ENCODE measurements around the gene COL1A1.
A peak's percentile ranks its signal among the peaks of the same experiment; 100 is the strongest.

COL1A1 gene

GRCh38 chr17:50141026-50141744, 60.2 kb downstream of the COL1A1 start:
- DNase-seq (ENCODE audit: low spot score), result no peak

- peak; percentile 85 for DNase-seq (ENCODE audit: low spot score)
These were observed 61.2 kb downstream of the COL1A1 start for GRCh38 chr17:50139950-50140885.

DNA sequence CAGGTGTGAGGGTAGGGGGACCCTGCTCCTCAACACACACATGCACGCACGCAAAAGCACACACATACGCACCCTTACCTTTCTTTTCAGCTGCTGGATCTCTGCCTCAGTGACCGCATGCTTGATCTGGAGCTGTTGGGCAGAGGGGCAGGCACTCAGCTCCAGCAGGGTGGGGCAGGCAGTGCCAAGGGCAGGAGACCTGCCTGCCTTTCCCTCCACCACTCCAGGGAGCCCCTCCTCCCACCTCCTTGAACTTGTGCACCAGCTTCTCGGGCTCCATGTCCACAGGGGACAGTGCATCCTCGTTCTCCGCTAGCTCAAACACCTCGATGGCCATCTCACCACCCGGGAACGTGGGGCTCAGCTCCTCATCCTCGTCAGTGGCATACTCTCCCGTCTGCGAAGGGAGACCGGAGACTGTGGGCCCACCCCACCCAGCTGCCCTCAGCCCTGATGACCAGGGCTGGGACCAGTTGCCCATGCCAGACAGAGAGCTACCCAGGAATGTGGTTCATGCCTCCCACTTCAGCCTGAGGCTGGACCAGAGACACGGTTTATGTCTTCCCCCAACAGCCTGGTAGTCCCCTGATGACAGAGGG, 62.1 kb downstream of the COL1A1 start:
- no peak for DNase-seq (ENCODE audit: low spot score)

DNA sequence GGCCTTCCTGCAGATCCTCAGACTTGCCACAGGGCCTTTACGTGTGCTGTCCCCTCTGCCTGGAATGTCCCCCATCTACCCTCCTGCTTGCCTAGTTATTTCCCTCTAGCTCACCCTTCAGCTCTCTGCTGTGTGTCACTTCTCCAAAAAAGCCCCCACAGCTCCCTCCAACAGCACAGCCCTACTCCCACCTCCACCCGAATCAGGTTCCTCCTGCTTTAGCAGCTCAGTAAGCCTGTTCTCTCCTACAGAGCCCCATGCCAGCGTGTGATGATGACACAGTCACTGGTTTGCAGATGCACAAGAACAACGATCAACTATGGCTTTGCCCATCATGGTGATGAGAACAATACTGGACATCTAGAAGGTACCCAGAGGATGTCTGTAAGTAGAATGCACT, 64.4 kb downstream of the COL1A1 start:
- no peak for DNase-seq (ENCODE audit: low spot score)

DNA sequence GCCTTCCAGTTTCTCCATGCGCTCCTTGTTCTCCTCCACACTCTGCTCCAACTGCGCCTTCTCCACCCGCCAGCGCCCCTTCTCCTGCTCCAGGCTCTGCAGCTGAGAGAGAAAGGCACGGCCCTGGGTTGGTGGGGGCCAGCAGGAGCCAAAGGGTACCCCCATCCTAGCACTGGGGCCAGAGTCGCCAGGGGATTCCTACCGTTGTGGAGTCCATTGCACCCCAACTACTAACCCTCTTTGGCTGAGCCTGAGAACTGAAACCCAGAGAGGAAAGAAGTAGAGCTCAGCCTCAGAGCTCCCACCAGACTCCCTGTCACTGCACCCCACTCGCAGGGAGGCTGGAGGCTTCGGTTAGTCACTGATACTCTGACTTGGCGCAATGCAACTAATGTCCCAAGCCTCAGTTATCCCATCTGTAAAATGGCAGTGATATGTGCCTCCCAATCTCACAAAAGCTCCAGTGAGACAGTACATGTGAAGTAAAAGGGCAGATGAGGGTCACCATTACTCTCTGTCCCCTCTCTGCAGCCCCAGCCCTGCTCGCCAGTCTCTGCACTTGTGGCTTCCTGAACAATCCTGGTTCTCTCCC, 65.2 kb downstream of the COL1A1 start:
- DNase-seq (ENCODE audit: low spot score), result no peak

DNA sequence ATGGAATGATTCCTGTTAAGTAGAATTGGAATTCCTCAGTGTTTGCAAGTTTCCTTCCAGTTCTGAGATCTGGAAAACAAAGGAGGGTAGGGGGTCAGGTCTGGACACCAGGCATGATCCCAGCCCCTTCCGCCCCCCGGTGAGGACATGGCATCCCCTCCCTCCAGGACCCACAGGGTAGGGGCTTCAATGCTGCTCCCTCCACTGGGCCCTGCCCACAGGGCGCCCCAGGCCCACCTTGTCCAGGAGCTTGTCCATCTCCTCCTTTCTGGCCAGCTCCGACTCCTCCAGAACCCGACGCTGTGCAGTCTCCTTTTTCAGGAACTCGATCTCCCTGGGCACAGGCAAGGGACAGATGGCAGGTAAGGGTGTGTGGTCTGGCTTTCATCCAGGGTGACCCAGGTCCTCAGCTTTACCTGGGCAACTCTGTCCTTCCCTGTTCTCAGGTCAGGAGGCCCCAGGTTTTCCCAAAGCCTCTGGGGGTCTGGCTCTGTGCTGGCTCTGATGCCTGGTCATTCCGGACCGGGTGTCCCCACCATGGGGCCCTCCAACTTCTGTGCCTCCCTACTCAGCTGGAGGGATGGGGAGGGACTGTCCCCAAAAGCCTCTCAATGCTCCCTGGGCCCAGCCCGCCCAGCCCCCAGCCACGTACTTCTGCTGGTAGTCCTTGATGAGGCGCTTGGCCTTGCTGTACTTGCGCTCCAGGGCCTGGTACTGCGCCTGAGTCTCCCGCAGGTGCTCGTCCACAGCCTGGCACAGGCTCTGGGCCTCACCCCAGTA, 65.9 kb downstream of the COL1A1 start:
- DNase-seq (ENCODE audit: low spot score), result no peak

DNA sequence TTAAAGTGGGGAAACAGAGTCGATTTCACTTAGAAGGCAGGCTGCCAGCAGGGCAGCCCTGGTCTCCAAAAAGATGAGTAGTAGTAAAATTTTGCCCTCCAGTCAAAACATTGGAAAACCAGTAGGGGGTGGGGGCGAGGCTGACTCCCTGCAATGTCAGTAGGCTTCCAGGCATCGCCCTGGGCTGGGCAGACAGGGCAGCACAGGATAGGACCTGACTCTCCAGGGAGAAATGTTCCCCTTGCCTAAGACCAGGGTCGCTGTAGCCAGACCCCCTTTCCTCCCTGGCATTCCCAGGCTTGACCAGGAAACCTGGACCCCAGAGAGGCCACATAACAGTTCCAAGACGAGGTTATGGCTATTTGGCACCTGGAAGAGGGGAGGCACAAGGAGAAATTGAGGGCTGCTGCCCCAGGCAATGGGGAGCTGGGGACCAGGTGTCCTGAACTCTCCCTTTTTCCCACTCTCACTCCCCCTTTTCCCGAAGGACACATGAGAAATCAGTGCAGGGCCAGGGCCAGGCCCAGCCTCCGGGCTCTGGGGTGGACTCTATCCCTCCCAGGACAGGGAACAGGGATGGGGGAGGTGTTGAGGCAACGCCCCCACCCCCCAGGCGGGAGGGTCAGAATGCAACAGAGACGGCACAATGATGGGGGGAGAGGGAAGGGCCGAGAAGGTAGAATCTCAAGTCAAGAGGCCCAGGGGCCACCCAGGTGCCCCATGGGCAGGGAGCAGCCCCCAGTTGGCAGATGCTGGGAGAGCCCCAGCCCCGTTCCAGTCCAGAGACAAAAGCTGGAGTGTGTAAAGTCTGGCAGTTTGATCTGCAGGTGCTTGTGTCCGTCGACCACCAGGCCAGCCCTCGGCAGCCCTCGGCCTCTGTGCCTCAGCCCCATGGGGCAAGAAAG, 67.0 kb downstream of the COL1A1 start:
- DNase-seq (ENCODE audit: low spot score), result no peak

DNA sequence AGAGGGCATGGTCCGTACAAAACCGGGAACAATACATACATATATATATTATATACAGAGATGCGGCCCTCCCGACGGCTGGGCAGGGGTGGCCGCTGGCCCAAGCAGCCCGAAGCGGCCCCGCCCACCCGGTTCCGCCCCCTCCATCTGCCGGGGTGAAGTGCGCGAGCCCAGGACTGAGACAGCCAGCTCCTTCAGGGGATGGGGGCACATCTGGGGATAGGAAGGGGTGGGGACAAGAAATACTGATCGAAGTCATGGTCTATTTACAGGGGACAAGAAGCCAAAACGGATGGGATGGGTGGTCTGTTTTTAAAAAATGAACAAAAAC, 67.7 kb downstream of the COL1A1 start:
- DNase-seq (ENCODE audit: low spot score), result no peak
